Measurements from ENCODE around the gene COLEC12. TPM values are rescaled to one million over a fixed set of nuclear protein-coding genes. Genes with fewer than 3 reads are reported as not detected.

COLEC12 gene
- total RNA-seq, 4 donors from 2014 or later: 6.3 to 34.7 (median 19.8) TPM

- Histone ChIP-seq H3K9me3 (no peaks in the 10 kb centered on the region), H3K36me3 (no peaks in the 10 kb centered on the region), H3K27me3 (no peaks in the 10 kb centered on the region), H3K4me3 (replicated peaks in 1 of 3) (no peak overlapping the region), H3K4me1 (peaks cover 14 to 18% of the 10 kb centered on the region in 2 donors), H3K27ac (no peak overlapping the region)
- TF ChIP-seq, protein P1, sequence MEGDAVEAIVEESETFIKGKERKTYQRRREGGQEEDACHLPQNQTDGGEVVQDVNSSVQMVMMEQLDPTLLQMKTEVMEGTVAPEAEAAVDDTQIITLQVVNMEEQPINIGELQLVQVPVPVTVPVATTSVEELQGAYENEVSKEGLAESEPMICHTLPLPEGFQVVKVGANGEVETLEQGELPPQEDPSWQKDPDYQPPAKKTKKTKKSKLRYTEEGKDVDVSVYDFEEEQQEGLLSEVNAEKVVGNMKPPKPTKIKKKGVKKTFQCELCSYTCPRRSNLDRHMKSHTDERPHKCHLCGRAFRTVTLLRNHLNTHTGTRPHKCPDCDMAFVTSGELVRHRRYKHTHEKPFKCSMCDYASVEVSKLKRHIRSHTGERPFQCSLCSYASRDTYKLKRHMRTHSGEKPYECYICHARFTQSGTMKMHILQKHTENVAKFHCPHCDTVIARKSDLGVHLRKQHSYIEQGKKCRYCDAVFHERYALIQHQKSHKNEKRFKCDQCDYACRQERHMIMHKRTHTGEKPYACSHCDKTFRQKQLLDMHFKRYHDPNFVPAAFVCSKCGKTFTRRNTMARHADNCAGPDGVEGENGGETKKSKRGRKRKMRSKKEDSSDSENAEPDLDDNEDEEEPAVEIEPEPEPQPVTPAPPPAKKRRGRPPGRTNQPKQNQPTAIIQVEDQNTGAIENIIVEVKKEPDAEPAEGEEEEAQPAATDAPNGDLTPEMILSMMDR (IDR thresholded peaks at IDR 0.05): no peak
- TF ChIP-seq POLR2A (IDR thresholded peaks at IDR 0.05): no peak
- no peak for DNase-seq
- 90 to 93% methylated on average over 7 of the region's 7 CpGs for WGBS, 2 donors
- intact Hi-C loops (cut with DNase I): no loop called here
Measured at GRCh38 chr18:361100-361732, 139.3 kb downstream of the COLEC12 start.

DNA sequence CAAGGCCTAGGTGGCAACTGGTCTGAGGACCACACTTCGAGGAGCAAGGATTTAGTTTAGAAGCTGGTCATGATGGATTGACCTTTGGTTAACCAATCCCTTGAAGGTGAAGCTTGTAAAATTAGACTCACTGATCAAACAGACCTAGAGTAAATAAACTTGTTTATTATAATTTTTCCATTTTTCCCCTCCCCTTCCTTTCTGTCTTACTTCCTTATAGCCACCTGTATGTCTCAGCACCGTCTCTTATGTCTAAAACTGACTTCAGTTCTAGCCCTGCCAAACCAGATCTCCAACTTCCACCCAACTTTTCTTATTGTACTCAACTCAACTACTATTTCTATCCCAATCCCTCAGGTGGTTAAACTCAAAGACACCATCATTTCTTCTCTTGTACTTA, 139.8 kb downstream of the COLEC12 start:
- H3K4me1 ChIP-seq: peaks cover 14 to 18% of the 10 kb centered on the region in 2 donors
- no peak for DNase-seq
- intact Hi-C loops (cut with DNase I): no loop called here

GRCh38 chr18:356778-357177, 143.7 kb downstream of the COLEC12 start:
- TF ChIP-seq POLR2A (IDR thresholded peaks at IDR 0.05): no peak
- TF ChIP-seq, protein P1 (IDR thresholded peaks at IDR 0.05): no peak
- H3K4me3 ChIP-seq (replicated peaks in 1 of 3): no peak overlapping the region
- no peak for DNase-seq
- H3K4me1 ChIP-seq: peaks cover 0 to 6% of the 10 kb centered on the region in 2 donors
- H3K36me3 ChIP-seq: no peaks in the 10 kb centered on the region
- WGBS, 2 donors: 41 to 55% methylated on average over 2 of the region's 2 CpGs
- no peaks in the 10 kb centered on the region for H3K9me3 ChIP-seq
- intact Hi-C loops (cut with DNase I): no loop called here
- no peak overlapping the region for H3K27ac ChIP-seq
- no peaks in the 10 kb centered on the region for H3K27me3 ChIP-seq

More for the DNA sequence above, 139.8 kb downstream of the COLEC12 start:
- H3K27me3 ChIP-seq: no peaks in the 10 kb centered on the region
- TF ChIP-seq, protein P1 (IDR thresholded peaks at IDR 0.05): no peak
- H3K9me3 ChIP-seq: no peaks in the 10 kb centered on the region
- H3K27ac ChIP-seq: no peak overlapping the region
- WGBS, 2 donors: 83 to 94% methylated on average over 2 of the region's 2 CpGs
- no peak overlapping the region for H3K4me3 ChIP-seq (replicated peaks in 1 of 3)
- no peaks in the 10 kb centered on the region for H3K36me3 ChIP-seq

DNA sequence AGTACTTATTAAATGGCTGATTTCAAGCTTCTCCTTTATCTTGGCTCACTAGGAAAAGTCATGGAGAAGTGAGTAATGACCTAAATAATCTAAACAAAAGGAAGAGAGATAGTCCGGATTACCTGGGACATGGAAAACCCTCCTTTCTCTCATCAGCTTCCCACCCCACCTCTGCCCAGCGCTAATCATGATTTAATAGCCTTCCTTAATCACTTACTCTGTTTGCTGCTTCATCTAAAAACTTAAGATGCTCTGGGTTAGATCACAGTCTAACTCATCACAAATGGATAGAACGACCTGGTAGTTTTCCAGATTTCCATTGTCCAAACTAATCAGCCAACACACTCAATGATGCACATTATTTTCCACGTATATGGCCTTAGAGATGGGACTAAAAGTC, 144.8 kb downstream of the COLEC12 start:
- intact Hi-C loops (cut with DNase I): no loop called here
- Histone ChIP-seq H3K27ac (no peak overlapping the region), H3K4me1 (peaks cover 0 to 4% of the 10 kb centered on the region in 2 donors), H3K9me3 (no peaks in the 10 kb centered on the region), H3K36me3 (no peaks in the 10 kb centered on the region), H3K27me3 (no peaks in the 10 kb centered on the region), H3K4me3 (replicated peaks in 1 of 3) (no peak overlapping the region)
- DNase-seq: no peak
- no peak for TF ChIP-seq POLR2A (IDR thresholded peaks at IDR 0.05)
- TF ChIP-seq, protein P1 (IDR thresholded peaks at IDR 0.05): no peak
- 84 to 91% methylated on average over 4 of the region's 4 CpGs for WGBS, 2 donors

- Histone ChIP-seq H3K4me1 (peaks cover 0 to 4% of the 10 kb centered on the region in 2 donors), H3K27me3 (no peaks in the 10 kb centered on the region), H3K36me3 (no peaks in the 10 kb centered on the region), H3K27ac (no peak overlapping the region), H3K9me3 (no peaks in the 10 kb centered on the region), H3K4me3 (replicated peaks in 1 of 3) (no peak overlapping the region)
- intact Hi-C loops (cut with DNase I): no loop called here
- no peak for TF ChIP-seq POLR2A (IDR thresholded peaks at IDR 0.05)
- TF ChIP-seq, protein P1 (IDR thresholded peaks at IDR 0.05): no peak
- WGBS, 2 donors: 67 to 77% methylated on average over 3 of the region's 3 CpGs
- DNase-seq: no peak
Measured at GRCh38 chr18:354471-354870, 146.0 kb downstream of the COLEC12 start.

All from thyroid gland (tissue), 4 donors.